Measurements from ENCODE around the gene RING1. TPM values are rescaled to one million over a fixed set of nuclear protein-coding genes. Genes with fewer than 3 reads are reported as not detected.

The RING1 gene
- total RNA-seq, 4 donors from 2014 or later = 1.8 to 66.9 (median 30.1) TPM

GRCh38 chr6:33259032-33259431 lies 50.7 kb downstream of the RING1 start:
- no peaks in the 10 kb centered on the region for H3K4me1 ChIP-seq
- TF ChIP-seq POLR2A (IDR thresholded peaks at IDR 0.05) (no peak), CTCF (IDR thresholded peaks at IDR 0.05) (no peak)
- H3K27me3 ChIP-seq = no peaks in the 10 kb centered on the region
- H3K36me3 ChIP-seq = no peaks in the 10 kb centered on the region
- H3K4me3 ChIP-seq = no peak overlapping the region
- intact Hi-C loops (cut with DNase I; ENCODE audit: low total_unique reads) = no loop called here
- no peaks in the 10 kb centered on the region for H3K9me3 ChIP-seq
- DNase-seq = no peak
- H3K27ac ChIP-seq = no peak overlapping the region

MicroRNA genes within 50 kb of the gene (microRNA counts, 767-probe panel; counts per million panel counts)
- microRNA hsa-miR-219-1-3p = 0 to 1,624 counts per million in 2 donors
- microRNA hsa-miR-219-5p = 0 counts per million in 2 donors

Small RNA genes within 50 kb of the gene (microRNA-seq; reads per million reads assigned to microRNA genes)
- 2.0 reads per million for gene MIR219A1 (ENCODE audit: borderline microRNAs expressed, borderline replicate concordance)

Small RNA genes within 50 kb of the gene (small RNA-seq; reads per million reads assigned to genes)
- gene MIR219A1 (0.18 reads per million), gene RNY4P10 (not detected)

Other genes with a start within 250 kb of the RING1 start
- 100 to 1,000 TPM in 2 of 4 donors, 10 to 100 TPM in 2; 42.5 to 202 (median 120) TPM for gene BRD2, start 239.9 kb upstream of the RING1 start, total RNA-seq
- 10 to 100 TPM in 3 of 4 donors, 1 to 10 TPM in 1; 8.2 to 34.1 (median 18.4) TPM for gene HLA-DOA, start 198.9 kb upstream of the RING1 start, total RNA-seq
- gene HLA-DPA1, start 134.9 kb upstream of the RING1 start, total RNA-seq = 100 to 1,000 TPM in 2 of 4 donors, 10 to 100 TPM in 2; 48.0 to 187 (median 135) TPM
- gene HLA-DPB1, start 132.5 kb upstream of the RING1 start, total RNA-seq = 100 to 1,000 TPM in 1 of 4 donors, 10 to 100 TPM in 3; 19.8 to 108 (median 43.6) TPM
- 1 to 10 TPM in 2 of 4 donors, under 1 TPM in 2; under 0.01 to 2.6 (median 1.0) TPM for gene COL11A2, start 16.0 kb upstream of the RING1 start, total RNA-seq
- 10 to 100 TPM; 28.6 to 71.0 (median 34.0) TPM for gene RXRB, start 7.8 kb upstream of the RING1 start, total RNA-seq
- gene SLC39A7, start 7.6 kb upstream of the RING1 start, total RNA-seq = 10 to 100 TPM; 53.8 to 87.8 (median 57.5) TPM
- gene HSD17B8, start 3.8 kb upstream of the RING1 start, total RNA-seq = 10 to 100 TPM in 1 of 4 donors, 1 to 10 TPM in 2, not detected in 1; 2.6 to 11.3 (median 5.8) TPM
- gene VPS52, start 63.4 kb downstream of the RING1 start, total RNA-seq = 10 to 100 TPM; 12.8 to 58.4 (median 37.5) TPM
- gene RPS18, start 63.6 kb downstream of the RING1 start, total RNA-seq = 1,000 to 10,000 TPM; 2,386 to 5,510 (median 4,061) TPM
- gene B3GALT4, start 68.6 kb downstream of the RING1 start, total RNA-seq = 10 to 100 TPM in 3 of 4 donors, 1 to 10 TPM in 1; 5.5 to 15.9 (median 14.3) TPM
- 10 to 100 TPM; 17.9 to 60.3 (median 31.7) TPM for gene WDR46, start 80.7 kb downstream of the RING1 start, total RNA-seq
- 10 to 100 TPM; 13.6 to 33.5 (median 21.6) TPM for gene PFDN6, start 81.1 kb downstream of the RING1 start, total RNA-seq
- 100 to 1,000 TPM in 1 of 4 donors, 10 to 100 TPM in 3; 34.4 to 118 (median 36.0) TPM for gene RGL2, start 90.4 kb downstream of the RING1 start, total RNA-seq
- gene TAPBP, start 105.6 kb downstream of the RING1 start, total RNA-seq = 10 to 100 TPM; 17.6 to 83.9 (median 41.4) TPM
- 10 to 100 TPM in 2 of 4 donors, 1 to 10 TPM in 2; 3.8 to 31.3 (median 16.0) TPM for gene ZBTB22, start 109.2 kb downstream of the RING1 start, total RNA-seq
- gene DAXX, start 114.5 kb downstream of the RING1 start, total RNA-seq = 100 to 1,000 TPM in 1 of 4 donors, 10 to 100 TPM in 3; 18.2 to 120 (median 32.3) TPM
- 10 to 100 TPM in 1 of 4 donors, 1 to 10 TPM in 1, not detected in 2; 1.8 to 20.0 TPM for gene KIFC1, start 183.3 kb downstream of the RING1 start, total RNA-seq
- gene PHF1, start 202.5 kb downstream of the RING1 start, total RNA-seq = 100 to 1,000 TPM in 1 of 4 donors, 10 to 100 TPM in 3; 10.5 to 147 (median 35.3) TPM
- 100 to 1,000 TPM in 1 of 4 donors, 10 to 100 TPM in 3; 10.8 to 135 (median 72.7) TPM for gene CUTA, start 209.6 kb downstream of the RING1 start, total RNA-seq
- gene SYNGAP1, start 211.6 kb downstream of the RING1 start, total RNA-seq = 10 to 100 TPM; 11.5 to 67.6 (median 14.4) TPM
- gene ZBTB9, start 246.1 kb downstream of the RING1 start, total RNA-seq = 10 to 100 TPM in 1 of 4 donors, 1 to 10 TPM in 1, under 1 TPM in 2; under 0.01 to 12.0 (median 4.7) TPM

Measured in uterus (tissue), 4 donors.